GM23338 (cell line): ENCODE data around the gene MAP4K4.

Experiments
- CREB1 ChIP-seq: fragments of 250-450 bp; sonication (Bioruptor Pico); IDR thresholded peaks from 2 replicates; pipeline ENCODE4 v1.5.0; 2020; ENCODE audit warnings: low read depth, mild to moderate bottlenecking, moderate library complexity
- EZH2 ChIP-seq: fragments of 200-600 bp; sonication (generic); IDR thresholded peaks from one replicate; pipeline ENCODE4 v1.8.0; 2017; ENCODE audit warnings: antibody characterized with exemption, mild to moderate bottlenecking, low read depth; ENCODE audit not compliant: unreplicated experiment
- EZH2phosphoT487 ChIP-seq: fragments of 200-600 bp; sonication (generic); IDR thresholded peaks from one replicate; pipeline ENCODE4 v1.8.1; 2018; ENCODE audit warnings: antibody characterized with exemption; ENCODE audit not compliant: unreplicated experiment
- POLR2AphosphoS5 ChIP-seq: IDR thresholded peaks from 2 replicates; pipeline ENCODE4 v1.6.1; 2016; ENCODE audit warnings: antibody characterized with exemption, low read depth
- STAT1 ChIP-seq: IDR thresholded peaks from one replicate; pipeline ENCODE4 v1.6.1; 2016; ENCODE audit warnings: antibody characterized with exemption; ENCODE audit not compliant: unreplicated experiment
- ZNF331 ChIP-seq: fragments of 250-450 bp; sonication (Bioruptor Pico); IDR thresholded peaks from 2 replicates; pipeline ENCODE4 v1.5.0; 2020; ENCODE audit warnings: low read depth, mild to moderate bottlenecking, moderate library complexity
- TF ChIP-seq, protein P1 (sequence below), 2 experiments: fragments of 200-600 bp in 1 of 2; sonication (generic) in 1 of 2; conservative IDR thresholded peaks; 2 replicates each; pipeline versions ENCODE4 v1.5.1 to v1.6.1; 2016 to 2017; ENCODE audit warnings: antibody characterized with exemption in 2 of 2, low read depth in 2 of 2, mild to moderate bottlenecking in 2 of 2, moderate library complexity in 1 of 2
- TF ChIP-seq, protein P2 (sequence below): IDR thresholded peaks from one replicate; pipeline ENCODE4 v1.6.1; 2018; ENCODE audit warnings: antibody characterized with exemption; ENCODE audit not compliant: unreplicated experiment

DNA sequence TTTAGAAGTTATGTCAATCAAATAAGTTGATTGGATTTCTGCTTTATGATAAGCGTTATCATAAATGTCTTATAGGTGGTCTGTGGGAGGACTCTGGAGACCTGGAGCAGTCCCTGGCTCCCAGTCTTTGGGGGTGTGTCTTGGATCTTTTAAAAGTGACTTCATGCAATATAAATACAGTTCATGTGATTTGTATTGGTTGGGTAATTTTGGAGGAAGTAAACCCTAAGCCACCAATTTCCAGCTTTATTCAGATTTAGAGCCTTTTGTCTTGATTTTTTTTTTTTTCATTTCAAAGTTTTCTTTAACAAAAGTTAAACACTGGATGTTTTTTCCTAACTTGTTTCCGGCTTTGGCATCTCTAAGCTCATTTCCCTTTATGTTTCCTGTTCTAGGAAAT, 68.8 kb downstream of the MAP4K4 start:
- TF ChIP-seq EZH2: no peak
- TF ChIP-seq, protein P1, sequence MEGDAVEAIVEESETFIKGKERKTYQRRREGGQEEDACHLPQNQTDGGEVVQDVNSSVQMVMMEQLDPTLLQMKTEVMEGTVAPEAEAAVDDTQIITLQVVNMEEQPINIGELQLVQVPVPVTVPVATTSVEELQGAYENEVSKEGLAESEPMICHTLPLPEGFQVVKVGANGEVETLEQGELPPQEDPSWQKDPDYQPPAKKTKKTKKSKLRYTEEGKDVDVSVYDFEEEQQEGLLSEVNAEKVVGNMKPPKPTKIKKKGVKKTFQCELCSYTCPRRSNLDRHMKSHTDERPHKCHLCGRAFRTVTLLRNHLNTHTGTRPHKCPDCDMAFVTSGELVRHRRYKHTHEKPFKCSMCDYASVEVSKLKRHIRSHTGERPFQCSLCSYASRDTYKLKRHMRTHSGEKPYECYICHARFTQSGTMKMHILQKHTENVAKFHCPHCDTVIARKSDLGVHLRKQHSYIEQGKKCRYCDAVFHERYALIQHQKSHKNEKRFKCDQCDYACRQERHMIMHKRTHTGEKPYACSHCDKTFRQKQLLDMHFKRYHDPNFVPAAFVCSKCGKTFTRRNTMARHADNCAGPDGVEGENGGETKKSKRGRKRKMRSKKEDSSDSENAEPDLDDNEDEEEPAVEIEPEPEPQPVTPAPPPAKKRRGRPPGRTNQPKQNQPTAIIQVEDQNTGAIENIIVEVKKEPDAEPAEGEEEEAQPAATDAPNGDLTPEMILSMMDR (conservative IDR thresholded peaks at IDR 0.05; ENCODE audit: low read depth in 2 of 2): no peak
- no peak for TF ChIP-seq POLR2AphosphoS5
- TF ChIP-seq, protein P2, sequence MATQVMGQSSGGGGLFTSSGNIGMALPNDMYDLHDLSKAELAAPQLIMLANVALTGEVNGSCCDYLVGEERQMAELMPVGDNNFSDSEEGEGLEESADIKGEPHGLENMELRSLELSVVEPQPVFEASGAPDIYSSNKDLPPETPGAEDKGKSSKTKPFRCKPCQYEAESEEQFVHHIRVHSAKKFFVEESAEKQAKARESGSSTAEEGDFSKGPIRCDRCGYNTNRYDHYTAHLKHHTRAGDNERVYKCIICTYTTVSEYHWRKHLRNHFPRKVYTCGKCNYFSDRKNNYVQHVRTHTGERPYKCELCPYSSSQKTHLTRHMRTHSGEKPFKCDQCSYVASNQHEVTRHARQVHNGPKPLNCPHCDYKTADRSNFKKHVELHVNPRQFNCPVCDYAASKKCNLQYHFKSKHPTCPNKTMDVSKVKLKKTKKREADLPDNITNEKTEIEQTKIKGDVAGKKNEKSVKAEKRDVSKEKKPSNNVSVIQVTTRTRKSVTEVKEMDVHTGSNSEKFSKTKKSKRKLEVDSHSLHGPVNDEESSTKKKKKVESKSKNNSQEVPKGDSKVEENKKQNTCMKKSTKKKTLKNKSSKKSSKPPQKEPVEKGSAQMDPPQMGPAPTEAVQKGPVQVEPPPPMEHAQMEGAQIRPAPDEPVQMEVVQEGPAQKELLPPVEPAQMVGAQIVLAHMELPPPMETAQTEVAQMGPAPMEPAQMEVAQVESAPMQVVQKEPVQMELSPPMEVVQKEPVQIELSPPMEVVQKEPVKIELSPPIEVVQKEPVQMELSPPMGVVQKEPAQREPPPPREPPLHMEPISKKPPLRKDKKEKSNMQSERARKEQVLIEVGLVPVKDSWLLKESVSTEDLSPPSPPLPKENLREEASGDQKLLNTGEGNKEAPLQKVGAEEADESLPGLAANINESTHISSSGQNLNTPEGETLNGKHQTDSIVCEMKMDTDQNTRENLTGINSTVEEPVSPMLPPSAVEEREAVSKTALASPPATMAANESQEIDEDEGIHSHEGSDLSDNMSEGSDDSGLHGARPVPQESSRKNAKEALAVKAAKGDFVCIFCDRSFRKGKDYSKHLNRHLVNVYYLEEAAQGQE: no peak
- no peak for TF ChIP-seq EZH2phosphoT487
- no peak for TF ChIP-seq ZNF331 (CRISPR knock-in tag)
- no peak for TF ChIP-seq STAT1
- TF ChIP-seq CREB1 (CRISPR knock-in tag): no peak
